Panc1 (cell line): ENCODE data around the gene TRANK1. TPM values are rescaled to one million over a fixed set of nuclear protein-coding genes. Genes with fewer than 3 reads are reported as not detected.
"Not testable (repeated sequence)": the region's sequence is repeated elsewhere in the genome, so short reads cannot be mapped to it uniquely, and the experiment has no call there.

Experiments
- ATAC-seq: fragments of 200-7000 bp; cut with Tn5 transposase; 2 replicates; pipeline ENCODE4 v1.9.1; 2020; ENCODE audit warnings: mild to moderate bottlenecking, moderate library complexity
- BruUV-seq: library from RNA; stranded (reverse); fragments of 400-500 nt; replicated peaks from 2 replicates; lab custom pipeline; 2021; lab: Mats Ljungman, UMichigan
- CTCF ChIA-PET: fragments of 300-600 bp; sonication (Branson Sonifier 250); formaldehyde crosslinking; loops from one replicate; lab custom pipeline; 2022; ENCODE audit warnings: antibody characterized with exemption; lab: Charles Lee
- POLR2A ChIA-PET: fragments of 300-600 bp; sonication (Branson Sonifier 250); formaldehyde crosslinking; loops from one replicate; lab custom pipeline; 2022; ENCODE audit warnings: antibody characterized with exemption; lab: Charles Lee
- DNase-seq: peaks from one replicate; pipeline ENCODE4 v3.0.0-alpha.2; 2010; ENCODE audit warnings: low read depth, low spot score
- H3K27ac ChIP-seq: 2 replicates; pipeline ENCODE4 v1.5.1; 2011; ENCODE audit warnings: mild to moderate bottlenecking, low read length, inconsistent platforms
- H3K27me3 ChIP-seq: fragments of 200-500 bp; sonication (Bioruptor generic); 2 replicates; pipeline ENCODE4 v1.6.0; 2014; ENCODE audit warnings: low read length, inconsistent platforms; ENCODE audit not compliant: control insufficient read depth, insufficient read depth
- H3K36me3 ChIP-seq: fragments of 200-500 bp; sonication (Bioruptor generic); 2 replicates; pipeline ENCODE4 v1.5.1; 2014; ENCODE audit warnings: inconsistent platforms, mild to moderate bottlenecking, low read length, moderate library complexity; ENCODE audit not compliant: control insufficient read depth, insufficient read depth
- H3K4me1 ChIP-seq: 2 replicates; pipeline ENCODE4 v1.5.1; 2011; ENCODE audit warnings: inconsistent platforms, mild to moderate bottlenecking, low read length, moderate library complexity; ENCODE audit not compliant: control insufficient read depth, insufficient read depth
- H3K4me3 ChIP-seq, 2 experiments: 2 replicates each; pipeline ENCODE4 v1.5.1; 2011 to 2012; ENCODE audit warnings: low read depth in 2 of 2, low read length in 2 of 2, mild to moderate bottlenecking in 2 of 2, inconsistent platforms in 1 of 2, moderate library complexity in 1 of 2
- H3K9me3 ChIP-seq: fragments of 200-500 bp; sonication (Bioruptor generic); 2 replicates; pipeline ENCODE4 v1.5.1; 2014; ENCODE audit warnings: low read depth, mild to moderate bottlenecking, inconsistent platforms, low read length, moderate library complexity; ENCODE audit not compliant: control insufficient read depth, insufficient read depth
- CTCF ChIP-seq: fragments of 450-650 bp; IDR thresholded peaks from 2 replicates; pipeline ENCODE4 v1.5.1; 2017; ENCODE audit warnings: mild to moderate bottlenecking
- POLR2AphosphoS5 ChIP-seq: IDR thresholded peaks from 2 replicates; pipeline ENCODE4 v1.6.1; 2012; ENCODE audit warnings: mild to moderate bottlenecking, low read depth, low read length, moderate library complexity
- REST ChIP-seq, 2 experiments: IDR thresholded peaks; 2 replicates each; pipeline ENCODE4 v1.6.1; 2011 to 2012; ENCODE audit warnings: low read depth in 2 of 2, control low read depth in 1 of 2, low read length in 1 of 2, mild to moderate bottlenecking in 1 of 2, moderate library complexity in 1 of 2; ENCODE audit not compliant: insufficient read depth in 1 of 2
- SIN3A ChIP-seq: IDR thresholded peaks from 2 replicates; pipeline ENCODE4 v1.6.1; 2012; ENCODE audit warnings: low read depth, mild to moderate bottlenecking, low read length, moderate library complexity, borderline replicate concordance; ENCODE audit not compliant: insufficient read depth
- TCF7L2 ChIP-seq: IDR thresholded peaks from 2 replicates; pipeline ENCODE4 v1.6.1; 2011; ENCODE audit warnings: mild to moderate bottlenecking, low read depth, low read length, inconsistent platforms
- in situ Hi-C: cut with HindIII; loops from 2 replicates; pipeline ENCODE4 v1.10.0; 2016; ENCODE audit warnings: low sequenced_read_pairs, low pct_unique_long_range_greater_than_20kb
- intact Hi-C: fragments of 100-400 bp; cut with micrococcal nuclease; formaldehyde crosslinking; loops from one replicate; pipeline ENCODE4 v1.10.0; 2022; ENCODE audit not compliant: unreplicated experiment
- total RNA-seq: library from RNA; stranded (reverse); gene quantifications from one replicate; pipeline ENCODE4 v1.2.1, GENCODE V29; 2021; ENCODE audit not compliant: unreplicated experiment

The TRANK1 gene
- total RNA-seq, 1 experiment from 2014 or later, result 3.2 TPM

DNA sequence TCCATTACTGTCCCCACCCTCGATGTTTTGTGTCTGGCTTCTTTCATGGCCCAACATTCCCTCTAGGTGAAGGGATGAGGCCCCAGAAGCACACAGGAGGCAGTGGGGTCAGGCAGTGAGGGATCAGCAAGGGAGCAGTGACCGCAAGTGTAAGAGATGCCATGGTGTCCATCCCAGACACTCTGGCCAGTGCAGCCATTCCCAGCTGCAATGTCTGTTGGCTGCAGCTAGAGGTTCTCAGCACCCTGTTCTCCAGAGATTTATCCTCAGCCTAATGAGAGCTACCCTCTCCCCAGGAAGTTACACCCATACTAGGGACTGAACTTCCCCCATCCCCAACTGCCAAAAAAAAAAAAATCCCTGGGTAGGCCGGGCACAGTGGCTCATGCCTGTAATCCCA is 40.2 kb downstream of the TRANK1 start:
- no peaks in the 10 kb centered on the region for H3K4me1 ChIP-seq
- H3K36me3 ChIP-seq, result no peaks in the 10 kb centered on the region
- TF ChIP-seq POLR2AphosphoS5 (no peak), CTCF (peak; percentile 70), TCF7L2 (no peak), SIN3A (no peak), REST (IDR thresholded peaks at IDR 0.05; ENCODE audit: insufficient read depth in 1 of 2, low read depth in 2 of 2, low read length in 1 of 2) (no peak)
- CTCF ChIA-PET, result interaction anchor here (0.7 to 1.0 kb wide), 5 partner anchors 13 to 57 kb away, joined by 3 to 8 read pairs (median 3); no protein-coding TSS in a partner anchor
- BruUV-seq, result no TSS peak
- in situ Hi-C loops, result no loop called here
- intact Hi-C loops, result loop anchor here (5.0 kb wide), 1 partner anchor 53 kb away; no protein-coding TSS in a partner anchor
- H3K9me3 ChIP-seq, result no peaks in the 10 kb centered on the region
- H3K27me3 ChIP-seq, result no peaks in the 10 kb centered on the region
- H3K4me3 ChIP-seq, result no peak overlapping the region
- POLR2A ChIA-PET, result no interaction called here
- ATAC-seq, result peak; percentile 67
- no peak for DNase-seq
- H3K27ac ChIP-seq, result no peak overlapping the region

DNA sequence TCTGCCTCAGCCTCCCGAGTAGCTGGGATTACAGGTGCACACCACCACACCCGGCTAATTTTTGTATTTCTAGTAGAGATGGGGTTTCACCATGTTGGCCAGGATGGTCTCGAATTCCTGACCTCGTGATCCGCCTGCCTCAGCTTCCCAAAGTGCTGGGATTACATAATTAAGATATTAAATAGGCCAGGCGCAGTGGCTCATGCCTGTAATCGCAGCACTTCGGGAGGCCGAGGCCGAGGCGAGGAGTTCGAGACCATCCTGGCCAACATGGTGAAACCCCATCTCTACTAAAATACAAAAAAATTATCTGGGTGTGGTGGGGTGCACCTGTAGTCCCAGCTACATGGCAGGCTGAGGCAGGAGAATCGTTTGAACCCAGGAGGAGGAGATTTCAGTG is 40.8 kb downstream of the TRANK1 start:
- ATAC-seq, H3K4me3 ChIP-seq, H3K9me3 ChIP-seq, H3K36me3 ChIP-seq, in situ Hi-C loops, H3K4me1 ChIP-seq, POLR2A ChIA-PET, BruUV-seq, DNase-seq, H3K27me3 ChIP-seq, H3K27ac ChIP-seq: not testable (repeated sequence)
- intact Hi-C loops, result loop anchor here (5.0 kb wide), 1 partner anchor 53 kb away; no protein-coding TSS in a partner anchor
- CTCF ChIA-PET, result interaction anchor here (0.7 to 1.0 kb wide), 4 partner anchors 12 to 58 kb away, joined by 3 to 8 read pairs (median 3); no protein-coding TSS in a partner anchor

- DNase-seq (no peak), ATAC-seq (no peak)
- no TSS peak for BruUV-seq
- no peaks in the 10 kb centered on the region for H3K9me3 ChIP-seq
- CTCF ChIA-PET, result no interaction called here
- H3K27me3 ChIP-seq, result no peaks in the 10 kb centered on the region
- in situ Hi-C loops (no loop called here), intact Hi-C loops (loop anchor here (5.0 kb wide), 1 partner anchor 54 kb away; no protein-coding TSS in a partner anchor)
- H3K4me1 ChIP-seq, result no peaks in the 10 kb centered on the region
- TF ChIP-seq TCF7L2 (no peak), SIN3A (no peak), REST (IDR thresholded peaks at IDR 0.05; ENCODE audit: insufficient read depth in 1 of 2, low read depth in 2 of 2, low read length in 1 of 2) (no peak), CTCF (no peak), POLR2AphosphoS5 (no peak)
- H3K4me3 ChIP-seq, result no peak overlapping the region
- POLR2A ChIA-PET, result no interaction called here
- H3K36me3 ChIP-seq, result no peaks in the 10 kb centered on the region
- no peak overlapping the region for H3K27ac ChIP-seq
Measured at GRCh38 chr3:36903119-36903882, 41.6 kb downstream of the TRANK1 start.
